Liver (tissue), 9 donors: Measurements from ENCODE around the gene TPRKB. TPM values are rescaled to one million over a fixed set of nuclear protein-coding genes. Genes with fewer than 3 reads are reported as not detected.

ENCODE experiments used
- DNase-seq: peaks from one replicate; pipeline ENCODE4 v3.0.0-alpha.2; 2017; ENCODE audit warnings: low spot score
- H3K27ac ChIP-seq, 2 donors: one replicate each; pipeline ENCODE4 v1.7.0; 2013; ENCODE audit warnings: inconsistent platforms in 2 of 2, low read length in 2 of 2, control low read depth in 1 of 2, low read depth in 1 of 2, mild to moderate bottlenecking in 1 of 2
- H3K27me3 ChIP-seq, 4 donors: one replicate each; pipeline versions ENCODE4 v1.6.1 to v1.7.0; 2013; ENCODE audit warnings: low read length in 3 of 4, inconsistent platforms in 1 of 4, mild to moderate bottlenecking in 1 of 4, moderate library complexity in 1 of 4; ENCODE audit not compliant: control insufficient read depth in 4 of 4, insufficient read depth in 4 of 4
- H3K36me3 ChIP-seq, 4 donors: one replicate each; pipeline versions ENCODE4 v1.6.1 to v1.7.0; 2013; ENCODE audit warnings: low read length in 3 of 4, mild to moderate bottlenecking in 3 of 4, low read depth in 1 of 4, moderate library complexity in 1 of 4; ENCODE audit not compliant: control insufficient read depth in 4 of 4, insufficient read depth in 3 of 4
- H3K4me1 ChIP-seq, 4 donors: one replicate each; pipeline versions ENCODE4 v1.6.1 to v1.7.0; 2013; ENCODE audit warnings: low read length in 3 of 4, mild to moderate bottlenecking in 3 of 4, moderate library complexity in 1 of 4; ENCODE audit not compliant: control insufficient read depth in 4 of 4, insufficient read depth in 4 of 4
- H3K4me3 ChIP-seq, 3 donors: one replicate each; pipeline versions ENCODE4 v1.6.1 to v1.7.0; 2013; ENCODE audit warnings: low read length in 3 of 3, control low read depth in 1 of 3, low read depth in 1 of 3, mild to moderate bottlenecking in 1 of 3
- H3K9ac ChIP-seq, 2 donors: one replicate each; pipeline ENCODE4 v1.7.0; 2013; ENCODE audit warnings: low read length in 2 of 2, mild to moderate bottlenecking in 2 of 2, moderate library complexity in 2 of 2, control low read depth in 1 of 2, low read depth in 1 of 2
- H3K9me3 ChIP-seq, 4 donors: one replicate each; pipeline versions ENCODE4 v1.6.1 to v1.7.0; 2013; ENCODE audit warnings: low read length in 3 of 4; ENCODE audit not compliant: control insufficient read depth in 4 of 4
- ATF3 ChIP-seq: IDR thresholded peaks from 2 replicates; pipeline ENCODE4 v1.6.1; 2016; ENCODE audit warnings: antibody characterized with exemption
- CTCF ChIP-seq: fragments of 150-350 bp; IDR thresholded peaks from 2 replicates; pipeline ENCODE4 v1.5.1; 2017; ENCODE audit warnings: improper control_type of control experiment, low read depth, low read length; ENCODE audit not compliant: missing input control
- EGR1 ChIP-seq, 2 donors: IDR thresholded peaks; 2 replicates each; pipeline ENCODE4 v1.6.1; 2016 to 2018; ENCODE audit warnings: antibody characterized with exemption in 2 of 2, low read depth in 2 of 2
- FOXA1 ChIP-seq: IDR thresholded peaks from 2 replicates; pipeline ENCODE4 v1.6.1; 2016; ENCODE audit warnings: antibody characterized with exemption
- HNF4A ChIP-seq, 2 donors: conservative IDR thresholded peaks; 2 replicates each; pipeline ENCODE4 v1.6.1; 2016; ENCODE audit warnings: antibody characterized with exemption in 2 of 2, mild to moderate bottlenecking in 2 of 2
- MAX ChIP-seq: IDR thresholded peaks from 2 replicates; pipeline ENCODE4 v1.6.1; 2016; ENCODE audit warnings: antibody characterized with exemption
- RAD21 ChIP-seq, 2 donors: IDR thresholded peaks; 2 replicates each; pipeline ENCODE4 v1.6.1; 2016; ENCODE audit warnings: antibody characterized with exemption in 2 of 2, mild to moderate bottlenecking in 2 of 2
- REST ChIP-seq: IDR thresholded peaks from 2 replicates; pipeline ENCODE4 v1.6.1; 2016; ENCODE audit warnings: antibody characterized with exemption, mild to moderate bottlenecking
- RXRA ChIP-seq, 2 donors: IDR thresholded peaks; 2 replicates each; pipeline ENCODE4 v1.6.1; 2017 to 2018; ENCODE audit warnings: antibody characterized with exemption in 2 of 2, mild to moderate bottlenecking in 1 of 2
- SP1 ChIP-seq: IDR thresholded peaks from 2 replicates; pipeline ENCODE4 v1.6.1; 2018; ENCODE audit warnings: antibody characterized with exemption, mild to moderate bottlenecking
- TAF1 ChIP-seq: conservative IDR thresholded peaks from 2 replicates; pipeline ENCODE4 v1.6.1; 2016; ENCODE audit warnings: antibody characterized with exemption, mild to moderate bottlenecking
- YY1 ChIP-seq: IDR thresholded peaks from 2 replicates; pipeline ENCODE4 v1.6.1; 2016; ENCODE audit warnings: antibody characterized with exemption, mild to moderate bottlenecking
- ZBTB33 ChIP-seq: IDR thresholded peaks from 2 replicates; pipeline ENCODE4 v1.6.1; 2016; ENCODE audit warnings: antibody characterized with exemption
- WGBS: extraction: QIAGEN DNeasy Blood & Tissue Kit; methylation state at CpG from one replicate; pipeline ENCODE4 v1.1.7; 2013; 5-methylcytosine and 5-hydroxymethylcytosine counted together
- polyA plus RNA-seq, 2 donors: library from polyadenylated mRNA; stranded (reverse) in 1 of 2; unstranded in 1 of 2; fragments of 200-250 nt in 1 of 2; fragments of >200 nt in 1 of 2; fragmentation: Nextera tagmentation in 1 of 2; extraction: Ambion mirVana in 1 of 2; gene quantifications; one replicate each; pipeline versions ENCODE4 v1.2.1 to v1.2.3, GENCODE V29; 2013 to 2015
- total RNA-seq, 2 donors: library from RNA; depleted of rRNA; stranded (reverse); fragments of >200 nt; gene quantifications; one replicate each; pipeline ENCODE4 v1.2.3, GENCODE V29; 2014
- donor health status: healthy.
- donor health status: healthy.
- donor health status: healthy.
- donor health status: healthy.
- donor health status: healthy.

TPRKB gene
- total and polyA plus RNA-seq, 4 donors: 16.2 to 27.7 (median 17.0) TPM

GRCh38 chr2:73707636-73708035 is 29.5 kb downstream of the TPRKB start:
- H3K4me1 ChIP-seq: peaks cover 0 to 8% (median 2%) of the 10 kb centered on the region in 4 donors
- no peaks in the 10 kb centered on the region for H3K9me3 ChIP-seq
- H3K4me3 ChIP-seq: no peak overlapping the region
- 79% methylated on average over 3 of the region's 3 CpGs for WGBS
- H3K9ac ChIP-seq: no peak overlapping the region
- DNase-seq: no peak
- TF ChIP-seq ATF3 (no peak), SP1 (no peak), RXRA (IDR thresholded peaks at IDR 0.05) (no peak), REST (no peak), YY1 (no peak), EGR1 (IDR thresholded peaks at IDR 0.05; ENCODE audit: low read depth in 2 of 2) (no peak), CTCF (no peak), HNF4A (conservative IDR thresholded peaks at IDR 0.05) (no peak), TAF1 (no peak), MAX (no peak), RAD21 (IDR thresholded peaks at IDR 0.05) (no peak), ZBTB33 (no peak)
- H3K27me3 ChIP-seq: no peaks in the 10 kb centered on the region
- no peak overlapping the region for H3K27ac ChIP-seq
- H3K36me3 ChIP-seq: no peaks in the 10 kb centered on the region

GRCh38 chr2:73707058-73707457 is 30.1 kb downstream of the TPRKB start:
- 61% methylated on average over 5 of the region's 5 CpGs for WGBS
- Histone ChIP-seq H3K4me1 (peaks cover 0 to 13% (median 7%) of the 10 kb centered on the region in 4 donors), H3K27me3 (no peaks in the 10 kb centered on the region), H3K9ac (no peak overlapping the region), H3K4me3 (no peak overlapping the region), H3K36me3 (no peaks in the 10 kb centered on the region), H3K9me3 (no peaks in the 10 kb centered on the region), H3K27ac (no peak overlapping the region)
- no peak for DNase-seq
- TF ChIP-seq FOXA1 (no peak), EGR1 (IDR thresholded peaks at IDR 0.05; ENCODE audit: low read depth in 2 of 2) (no peak), MAX (no peak)
